GM12874 (cell line): ENCODE data around the gene OR2S2.

Experiments used
- CTCF ChIP-seq: IDR thresholded peaks from 2 replicates; pipeline ENCODE4 v1.5.1; 2011; ENCODE audit warnings: low read depth, mild to moderate bottlenecking, control low read depth, low read length, moderate library complexity; ENCODE audit not compliant: insufficient read depth

OR2S2 gene

GRCh38 chr9:35935755-35936509 lies 22.0 kb downstream of the OR2S2 start:
- TF ChIP-seq CTCF, result no peak

GRCh38 chr9:35935261-35935660 lies 22.7 kb downstream of the OR2S2 start:
- no peak for TF ChIP-seq CTCF

- TF ChIP-seq CTCF, result no peak
Observed at GRCh38 chr9:35933550-35934067, 24.3 kb downstream of the OR2S2 start.

GRCh38 chr9:35932735-35933134 lies 25.2 kb downstream of the OR2S2 start:
- no peak for TF ChIP-seq CTCF

- TF ChIP-seq CTCF, result no peak
Observed at GRCh38 chr9:35930989-35931388, 27.0 kb downstream of the OR2S2 start.

- TF ChIP-seq CTCF, result no peak
Observed at GRCh38 chr9:35930521-35930920, 27.4 kb downstream of the OR2S2 start.

GRCh38 chr9:35929453-35929718 lies 28.6 kb downstream of the OR2S2 start:
- TF ChIP-seq CTCF, result no peak
